Adipocyte (in vitro differentiated cells): Measurements from ENCODE around the gene PFDN2.
"Not testable (repeated sequence)": the region's sequence is repeated elsewhere in the genome, so short reads cannot be mapped to it uniquely, and the experiment has no call there.

Experiments used
- DNase-seq: peaks from one replicate; pipeline ENCODE4 v3.0.0-alpha.2; 2015; ENCODE audit warnings: low read depth
- H3K27me3 ChIP-seq: replicated peaks from 2 replicates; pipeline ENCODE4 v1.7.0; 2013; ENCODE audit warnings: mild to moderate bottlenecking, low read length, moderate library complexity; ENCODE audit not compliant: control insufficient read depth, insufficient read depth
- H3K36me3 ChIP-seq: 2 replicates; pipeline ENCODE4 v1.7.0; 2013; ENCODE audit warnings: low read length, mild to moderate bottlenecking, moderate library complexity; ENCODE audit not compliant: control insufficient read depth, insufficient read depth, severe bottlenecking
- H3K4me1 ChIP-seq: 2 replicates; pipeline ENCODE4 v1.7.0; 2013; ENCODE audit warnings: mild to moderate bottlenecking, low read length, moderate library complexity; ENCODE audit not compliant: control insufficient read depth, insufficient read depth
- H3K4me3 ChIP-seq: 2 replicates; pipeline ENCODE4 v1.7.0; 2013; ENCODE audit warnings: mild to moderate bottlenecking, low read length, moderate library complexity
- H3K9ac ChIP-seq: 2 replicates; pipeline ENCODE4 v1.7.0; 2013; ENCODE audit warnings: mild to moderate bottlenecking, low read length, moderate library complexity
- H3K9me3 ChIP-seq: 2 replicates; pipeline ENCODE4 v1.7.0; 2013; ENCODE audit warnings: mild to moderate bottlenecking, low read length, moderate library complexity; ENCODE audit not compliant: control insufficient read depth

Gene PFDN2

DNA sequence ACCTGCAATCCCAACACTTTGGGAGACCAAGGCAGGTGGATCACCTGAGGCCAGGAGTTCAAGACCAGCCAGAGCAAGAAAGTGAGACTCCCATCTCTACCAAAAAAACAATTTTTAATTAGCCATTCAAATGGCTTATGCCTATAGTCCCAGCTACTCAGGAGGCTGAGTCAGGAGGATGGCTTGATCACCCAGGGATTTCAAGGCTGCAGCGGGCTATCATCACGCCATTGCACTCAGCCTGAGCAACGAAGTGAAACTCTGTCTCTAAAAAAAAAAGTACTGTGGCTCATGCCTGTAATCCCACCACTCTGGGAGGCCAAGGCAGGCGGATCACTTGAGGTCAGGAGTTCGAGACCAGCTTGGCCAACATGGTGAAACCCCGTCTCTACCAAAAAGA lies 1.9 kb downstream of the PFDN2 start:
- DNase-seq, H3K27me3 ChIP-seq, H3K9ac ChIP-seq, H3K9me3 ChIP-seq: not testable (repeated sequence)
- Histone ChIP-seq H3K4me3 (peak overlapping the region; percentile 100), H3K36me3 (peaks cover 26% of the 10 kb centered on the region), H3K4me1 (peaks cover 60% of the 10 kb centered on the region)

GRCh38 chr1:161115132-161115711 lies 2.6 kb downstream of the PFDN2 start:
- Histone ChIP-seq H3K9ac (no peak overlapping the region), H3K4me1 (peaks cover 56% of the 10 kb centered on the region), H3K36me3 (peaks cover 19% of the 10 kb centered on the region), H3K27me3 (no peaks in the 10 kb centered on the region), H3K9me3 (no peaks in the 10 kb centered on the region), H3K4me3 (no peak overlapping the region)
- no peak for DNase-seq

GRCh38 chr1:161114556-161114955 lies 3.3 kb downstream of the PFDN2 start:
- no peaks in the 10 kb centered on the region for H3K27me3 ChIP-seq
- peaks cover 19% of the 10 kb centered on the region for H3K36me3 ChIP-seq
- DNase-seq: no peak
- H3K4me1 ChIP-seq: peaks cover 49% of the 10 kb centered on the region
- no peaks in the 10 kb centered on the region for H3K9me3 ChIP-seq
- H3K4me3 ChIP-seq: no peak overlapping the region
- H3K9ac ChIP-seq: no peak overlapping the region

DNA sequence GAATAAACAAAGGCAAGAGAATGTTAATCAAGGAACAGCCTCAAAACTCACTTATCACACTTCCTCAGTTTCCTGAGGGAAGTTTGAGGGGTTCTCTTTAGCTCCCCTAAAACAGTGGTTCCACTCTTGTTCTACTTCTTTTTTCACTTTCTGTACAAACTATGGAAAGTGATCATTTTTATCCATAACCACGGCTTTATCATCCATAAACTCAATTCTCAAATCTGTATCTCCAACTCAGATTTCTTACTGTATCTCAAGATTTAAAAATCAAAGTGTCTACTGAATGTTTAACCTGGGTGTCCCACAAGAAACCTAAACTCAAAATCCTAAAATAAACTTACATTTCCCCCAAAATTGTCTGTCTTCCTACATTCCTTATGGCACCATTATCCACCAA lies 3.9 kb downstream of the PFDN2 start:
- no peaks in the 10 kb centered on the region for H3K27me3 ChIP-seq
- peaks cover 22% of the 10 kb centered on the region for H3K36me3 ChIP-seq
- no peak for DNase-seq
- no peaks in the 10 kb centered on the region for H3K9me3 ChIP-seq
- H3K4me3 ChIP-seq: no peak overlapping the region
- peaks cover 43% of the 10 kb centered on the region for H3K4me1 ChIP-seq
- no peak overlapping the region for H3K9ac ChIP-seq

DNA sequence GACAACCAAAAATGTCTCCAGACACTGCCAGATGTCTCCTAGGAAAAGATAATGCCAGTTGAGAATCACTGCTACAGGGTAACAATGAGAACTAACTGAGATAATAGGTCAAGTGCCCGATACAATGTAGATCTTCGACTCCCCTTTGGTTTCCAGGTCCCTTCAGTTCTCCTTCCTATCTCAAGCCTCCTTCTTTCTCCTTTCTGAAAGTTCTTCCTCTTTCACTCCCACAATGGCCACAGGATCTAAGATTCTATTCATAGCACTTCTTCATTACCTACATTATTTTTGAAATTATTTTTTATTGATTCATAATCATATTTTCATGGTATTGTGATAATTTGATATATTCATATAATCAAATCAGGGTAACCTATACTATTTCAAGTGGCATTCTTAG lies 6.3 kb downstream of the PFDN2 start:
- H3K36me3 ChIP-seq: peaks cover 29% of the 10 kb centered on the region
- no peaks in the 10 kb centered on the region for H3K27me3 ChIP-seq
- no peaks in the 10 kb centered on the region for H3K9me3 ChIP-seq
- DNase-seq: no peak
- no peak overlapping the region for H3K9ac ChIP-seq
- peaks cover 31% of the 10 kb centered on the region for H3K4me1 ChIP-seq
- H3K4me3 ChIP-seq: no peak overlapping the region

- no peak for DNase-seq
- no peaks in the 10 kb centered on the region for H3K27me3 ChIP-seq
Observed at GRCh38 chr1:161111117-161111516, 6.7 kb downstream of the PFDN2 start.

DNA sequence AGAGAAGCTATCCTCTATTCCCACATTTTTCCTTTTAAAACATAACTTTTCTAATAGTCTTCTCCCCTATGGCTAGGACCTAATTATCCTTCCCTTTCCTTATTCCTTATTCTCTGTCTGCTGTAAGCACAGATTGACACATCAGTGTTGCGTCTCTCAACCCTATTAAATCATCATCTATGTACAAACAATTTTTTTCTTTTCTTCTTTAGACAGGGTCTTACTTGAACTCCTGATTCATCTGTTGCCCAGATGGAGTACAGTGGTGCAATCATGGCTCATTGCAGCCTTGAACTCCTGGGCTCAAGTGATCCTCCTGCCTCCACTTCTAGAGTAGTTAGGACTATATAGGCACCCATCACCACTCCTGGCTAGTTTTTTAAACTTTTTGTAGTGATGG lies 11.4 kb downstream of the PFDN2 start:
- Histone ChIP-seq H3K4me1 (peaks cover 30% of the 10 kb centered on the region), H3K9ac (no peak overlapping the region), H3K4me3 (no peak overlapping the region), H3K9me3 (no peaks in the 10 kb centered on the region), H3K36me3 (peaks cover 32% of the 10 kb centered on the region), H3K27me3 (no peaks in the 10 kb centered on the region)
- DNase-seq: no peak

More at GRCh38 chr1:161111117-161111516, 6.7 kb downstream of the PFDN2 start:
- Histone ChIP-seq H3K9ac (no peak overlapping the region), H3K4me3 (no peak overlapping the region), H3K36me3 (peaks cover 32% of the 10 kb centered on the region), H3K4me1 (peaks cover 31% of the 10 kb centered on the region), H3K9me3 (no peaks in the 10 kb centered on the region)

- Histone ChIP-seq H3K4me3 (no peak overlapping the region), H3K4me1 (peaks cover 71% of the 10 kb centered on the region), H3K9me3 (no peaks in the 10 kb centered on the region), H3K27me3 (no peaks in the 10 kb centered on the region), H3K9ac (peak overlapping the region; percentile 41), H3K36me3 (peaks cover 29% of the 10 kb centered on the region)
- no peak for DNase-seq
Observed at GRCh38 chr1:161100556-161100955, 17.3 kb downstream of the PFDN2 start.

DNA sequence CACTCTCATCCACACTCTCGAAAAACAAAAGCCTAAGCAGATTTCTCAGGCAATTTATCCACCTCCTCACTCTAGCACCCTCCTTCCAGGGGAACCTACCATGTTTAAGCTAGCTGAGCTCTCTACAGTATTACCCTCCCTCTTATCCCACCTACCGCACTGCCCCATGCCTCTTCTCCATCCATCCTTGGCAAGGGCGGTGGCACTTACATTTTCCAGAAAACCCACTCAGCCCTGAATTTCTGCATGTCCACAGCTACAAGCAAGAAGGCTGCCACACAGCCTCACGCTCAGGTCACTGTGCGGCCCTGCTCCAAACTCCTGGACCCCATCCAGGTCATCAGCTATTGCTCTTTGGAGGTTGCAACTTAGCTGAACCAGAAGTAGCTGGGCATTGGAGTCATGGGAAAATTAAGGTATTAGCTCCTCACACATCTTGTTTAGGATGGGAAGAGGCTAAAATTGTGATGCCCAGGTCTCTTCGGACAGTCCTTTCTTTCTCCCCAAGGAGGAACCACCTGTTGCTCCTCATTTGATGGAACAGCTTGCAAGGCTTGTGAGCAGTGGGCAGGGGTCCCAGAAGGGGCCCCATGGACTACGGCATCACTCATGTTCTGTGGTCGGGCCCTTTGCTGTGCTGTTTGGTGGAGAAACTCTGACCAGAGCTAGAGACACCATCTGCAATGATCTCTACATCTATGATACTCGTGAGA lies 18.6 kb downstream of the PFDN2 start:
- H3K27me3 ChIP-seq: no peaks in the 10 kb centered on the region
- no peaks in the 10 kb centered on the region for H3K9me3 ChIP-seq
- DNase-seq: no peak
- peaks cover 68% of the 10 kb centered on the region for H3K4me1 ChIP-seq
- H3K9ac ChIP-seq: peak overlapping the region; percentile 75
- H3K4me3 ChIP-seq: no peak overlapping the region
- peaks cover 29% of the 10 kb centered on the region for H3K36me3 ChIP-seq

GRCh38 chr1:161098210-161099068 lies 19.4 kb downstream of the PFDN2 start, which contains the start of gene KLHDC9:
Gene KLHDC9, plus strand, starts transcription at chr1:161098361. Its CDS starts 175 bp downstream, at chr1:161098536.
- peak; percentile 69 for DNase-seq
- no peaks in the 10 kb centered on the region for H3K27me3 ChIP-seq
- H3K9ac ChIP-seq: peak within 1 kb of the TSS; percentile 75
- peaks cover 29% of the 10 kb centered on the region for H3K36me3 ChIP-seq
- no peaks in the 10 kb centered on the region for H3K9me3 ChIP-seq
- H3K4me3 ChIP-seq: peak within 1 kb of the TSS; percentile 74
- peaks cover 61% of the 10 kb centered on the region for H3K4me1 ChIP-seq

GRCh38 chr1:161096530-161096929 lies 21.3 kb downstream of the PFDN2 start:
- H3K27me3 ChIP-seq: no peaks in the 10 kb centered on the region

More at GRCh38 chr1:161096530-161096929, 21.3 kb downstream of the PFDN2 start:
- Histone ChIP-seq H3K4me1 (peaks cover 54% of the 10 kb centered on the region), H3K9me3 (no peaks in the 10 kb centered on the region), H3K4me3 (peak overlapping the region; percentile 6), H3K9ac (peak overlapping the region; percentile 58), H3K36me3 (peaks cover 19% of the 10 kb centered on the region)
- peak; percentile 93 for DNase-seq
